Heart right ventricle (tissue), 16 donors: Measurements from ENCODE around the gene TMEM158. TPM values are rescaled to one million over a fixed set of nuclear protein-coding genes. Genes with fewer than 3 reads are reported as not detected.

Experiments
- ATAC-seq, 8 donors: fragments of 200-7000 bp; cut with Tn5 transposase; one replicate each; pipeline ENCODE4 v1.9.1; 2020; ENCODE audit warnings: mild to moderate bottlenecking in 8 of 8, moderate library complexity in 8 of 8, moderate number of reproducible peaks in 1 of 8
- DNase-seq, 2 donors: peaks; one replicate each; pipeline ENCODE4 v3.0.0-alpha.2; 2020
- H3K27ac ChIP-seq, 10 donors: fragments of 200-600 bp; sonication (generic) in 2 of 10; one replicate each; pipeline versions ENCODE4 v1.5.0 to v1.8.0; 2020 to 2022; ENCODE audit warnings: mild to moderate bottlenecking in 3 of 10
- H3K27me3 ChIP-seq, 7 donors: fragments of 200-600 bp; one replicate each; pipeline ENCODE4 v1.8.0; 2021 to 2022; ENCODE audit warnings: mild to moderate bottlenecking in 2 of 7
- H3K36me3 ChIP-seq, 9 donors: fragments of 200-600 bp; sonication (generic) in 1 of 9; one replicate each; pipeline versions ENCODE4 v1.5.0 to v1.8.0; 2020 to 2022; ENCODE audit warnings: mild to moderate bottlenecking in 2 of 9
- H3K4me1 ChIP-seq, 9 donors: fragments of 200-600 bp; sonication (generic) in 1 of 9; one replicate each; pipeline versions ENCODE4 v1.5.0 to v1.8.0; 2020 to 2022; ENCODE audit warnings: mild to moderate bottlenecking in 4 of 9
- H3K4me3 ChIP-seq, 10 donors: fragments of 200-600 bp; sonication (generic) in 2 of 10; one replicate each; pipeline versions ENCODE4 v1.5.0 to v1.8.0; 2020 to 2022; ENCODE audit warnings: mild to moderate bottlenecking in 7 of 10, moderate library complexity in 2 of 10
- H3K9me3 ChIP-seq, 11 donors: fragments of 200-600 bp in 10 of 11; sonication (generic) in 2 of 11; one replicate each; pipeline versions ENCODE4 v1.5.0 to v1.8.0; 2013 to 2022; ENCODE audit warnings: mild to moderate bottlenecking in 2 of 11, control low read depth in 1 of 11, moderate library complexity in 1 of 11
- CTCF ChIP-seq, 9 donors: fragments of 200-600 bp; sonication (generic) in 2 of 9; IDR thresholded peaks; one replicate each; pipeline versions ENCODE4 v1.5.0 to v1.8.0; 2021 to 2022; ENCODE audit warnings: antibody characterized with exemption in 9 of 9, mild to moderate bottlenecking in 5 of 9, moderate library complexity in 1 of 9
- WGBS, 2 donors: extraction: QIAGEN DNeasy Blood & Tissue Kit; methylation state at CpG; one replicate each; pipeline ENCODE4 v1.1.7; 2013; ENCODE audit warnings: inconsistent platforms in 1 of 2; 5-methylcytosine and 5-hydroxymethylcytosine counted together
- intact Hi-C, 10 donors: fragments of 100-400 bp; cut with DNase I; formaldehyde crosslinking; loops; one replicate each; pipeline versions ENCODE4 v1.11.1 to v1.14.2; 2022
- long read RNA-seq, 3 donors: library from polyadenylated mRNA; unstranded; transcript quantifications; one replicate each; pipeline ENCODE4 v2.0.0, GENCODE V29; 2020 to 2021
- polyA plus RNA-seq, 2 donors: library from polyadenylated mRNA; stranded (reverse); fragments of 200-250 nt; gene quantifications; one replicate each; pipeline ENCODE4 v1.2.3, GENCODE V29; 2013
- total RNA-seq, 10 donors: library from RNA; stranded (reverse); fragmentation: NEBNext Ultra II Directional in 3 of 10; extraction: Animal tissue kit (Norgen Biotek cat#: 25700) in 3 of 10; gene quantifications; one replicate each; pipeline versions ENCODE4 v1.2.1 to v1.2.4, GENCODE V29; 2021 to 2023
- donor health status: Arrhythmogenic right ventricular cardiomyopathy.
- donor health status: ischemic (EF 13 %, LVEDD 7.1; RV severe dilation, severe dysfunction).
- donor health status: healthy with polysubstance abuse.
- donor health status: DM: no; HTN: yes; CAD: no.
- donor health status: DM: no; HTN: no; CAD: no.
- donor health status: ischemic (EF 25% LVEDD 6.9; RV normal size, moderate dysfunction).
- donor health status: ischemic (EF 25% LVEDD 5.7; RV mildly dilated, moderate dysfunction).
- donor health status: healthy.
- donor health status: DM: yes; HTN: yes; CAD: no.
- donor health status: Ischemic cardiomyopathy.
- donor health status: ischemic (EF 35%, LVEDD 5.7; RV mildly dilated, moderate dysfunction).
- donor health status: nonischemic (EF 11% LVEDD 7.7; RV severe dilation, severe dysfunction).
- donor health status: DM: yes; HTN: yes; CAD: no.
- donor health status: PGD.
- donor health status: ischemic (EF 29% LVEDD 5.4; RV normal size, mild dysfunction).
- donor health status: nonischemic (EF 23%, LVEDD 6.1; RV moderate dilation, normal function).

TMEM158 gene
- 1 to 10 TPM in 1 of 10 donors, under 1 TPM in 9; 0.32 to 1.0 (median 0.59) TPM for total RNA-seq
- polyA plus RNA-seq: under 1 TPM; 0.37 to 0.41 TPM
- long read RNA-seq, donor 1, partial matches to known transcripts: 0 of 2 reads
- long read RNA-seq, donor 1, other reads (novel, unspliced or antisense): 0 of 2 reads
- long read RNA-seq, donor 2, partial matches to known transcripts: 0 of 1 reads
- long read RNA-seq, donor 2, other reads (novel, unspliced or antisense): 0 of 1 reads
- long read RNA-seq, donor 3: 0 reads

- intact Hi-C loops: loop anchor here in 9 of 10 donors (5.0 to 10.0 kb wide), 6 partner anchors 248 to 428 kb away; no protein-coding TSS in a partner anchor
- Histone ChIP-seq H3K27me3 (peaks cover 0 to 85% (median 71%) of the 10 kb centered on the region in 7 donors), H3K9me3 (no peaks in the 10 kb centered on the region), H3K4me3 (peak within 1 kb of the TSS in 9 of 10 donors; percentile 39 to 60 (median 51)), H3K27ac (peak within 1 kb of the TSS in 1 of 10 donors; percentile 1), H3K4me1 (peaks cover 0 to 14% (median 8%) of the 10 kb centered on the region in 9 donors), H3K36me3 (no peaks in the 10 kb centered on the region)
- peak; percentile 70 to 84 for DNase-seq
- TF ChIP-seq CTCF (IDR thresholded peaks at IDR 0.05): no peak
- WGBS, 2 donors: 3 to 10% methylated on average over 19 to 63 of the region's 63 CpGs
- ATAC-seq: peak; percentile 87 to 94 (median 92)
Observed at GRCh38 chr3:45226206-45226915, at the start of gene TMEM158. TMEM158 (minus strand) TSS chr3:45226287; CDS start chr3:45226027, 260 bp downstream.

- Histone ChIP-seq H3K4me3 (no peak overlapping the region), H3K27ac (no peak overlapping the region), H3K4me1 (peaks cover 0 to 10% (median 0%) of the 10 kb centered on the region in 9 donors), H3K27me3 (peaks cover 0 to 13% (median 11%) of the 10 kb centered on the region in 7 donors), H3K36me3 (no peaks in the 10 kb centered on the region), H3K9me3 (peaks cover 0 to 30% (median 4%) of the 10 kb centered on the region in 11 donors)
- 36 to 45% methylated on average over 5 of the region's 5 CpGs for WGBS, 2 donors
- ATAC-seq (no peak), DNase-seq (no peak)
- intact Hi-C loops: no loop called here
- TF ChIP-seq CTCF (IDR thresholded peaks at IDR 0.05): no peak
Observed at GRCh38 chr3:45275006-45275704, 49.1 kb upstream of the TMEM158 start.

GRCh38 chr3:45273681-45274515 lies 47.8 kb upstream of the TMEM158 start:
- Histone ChIP-seq H3K4me3 (no peak overlapping the region), H3K27ac (no peak overlapping the region), H3K9me3 (peaks cover 0 to 26% (median 4%) of the 10 kb centered on the region in 11 donors), H3K36me3 (no peaks in the 10 kb centered on the region), H3K27me3 (peaks cover 0 to 13% (median 11%) of the 10 kb centered on the region in 7 donors), H3K4me1 (peaks cover 0 to 10% (median 0%) of the 10 kb centered on the region in 9 donors)
- ATAC-seq (no peak), DNase-seq (no peak)
- 63 to 65% methylated on average over 4 of the region's 4 CpGs for WGBS, 2 donors
- intact Hi-C loops: no loop called here
- TF ChIP-seq CTCF (IDR thresholded peaks at IDR 0.05): no peak
